Upper lobe of left lung (tissue), 4 donors: ENCODE results near the gene SLC20A1.

Experiments
- EP300 ChIP-seq, 4 donors: sonication (generic); formaldehyde crosslinking; IDR thresholded peaks; one replicate each; pipeline ENCODE4 v1.5.1; 2017; ENCODE audit warnings: antibody characterized with exemption in 4 of 4, control low read depth in 2 of 4
- POLR2A ChIP-seq, 4 donors: fragments of 450-650 bp; IDR thresholded peaks; one replicate each; pipeline ENCODE4 v1.5.1; 2016 to 2017; ENCODE audit warnings: antibody characterized with exemption in 4 of 4, mild to moderate bottlenecking in 2 of 4
- POLR2AphosphoS5 ChIP-seq, 2 donors: sonication (generic); formaldehyde crosslinking; IDR thresholded peaks; one replicate each; pipeline ENCODE4 v1.5.1; 2017; ENCODE audit warnings: antibody characterized with exemption in 2 of 2

GRCh38 chr2:112683550-112684414 lies 38.0 kb downstream of the SLC20A1 start:
- TF ChIP-seq EP300 (IDR thresholded peaks at IDR 0.05) (no peak), POLR2A (IDR thresholded peaks at IDR 0.05) (no peak), POLR2AphosphoS5 (IDR thresholded peaks at IDR 0.05) (peak in 1 of 2 donors; percentile 18)
